Tibial nerve (tissue), 3 donors: Measurements from ENCODE around the gene SULF2.

Experiments
- POLR2A ChIP-seq, 2 donors: fragments of 450-650 bp; IDR thresholded peaks; one replicate each; pipeline ENCODE4 v1.6.1; 2017; ENCODE audit warnings: antibody characterized with exemption in 2 of 2, mild to moderate bottlenecking in 2 of 2, moderate library complexity in 2 of 2
- TF ChIP-seq, protein P1 (sequence below), 5 experiments: fragments of 200-600 bp in 3 of 5; fragments of 450-650 bp in 2 of 5; sonication (generic) in 3 of 5; IDR thresholded peaks; one replicate each; pipeline ENCODE4 v1.5.1; 2016 to 2019; ENCODE audit warnings: antibody characterized with exemption in 5 of 5, mild to moderate bottlenecking in 3 of 5, moderate library complexity in 2 of 5

- TF ChIP-seq, protein P1, sequence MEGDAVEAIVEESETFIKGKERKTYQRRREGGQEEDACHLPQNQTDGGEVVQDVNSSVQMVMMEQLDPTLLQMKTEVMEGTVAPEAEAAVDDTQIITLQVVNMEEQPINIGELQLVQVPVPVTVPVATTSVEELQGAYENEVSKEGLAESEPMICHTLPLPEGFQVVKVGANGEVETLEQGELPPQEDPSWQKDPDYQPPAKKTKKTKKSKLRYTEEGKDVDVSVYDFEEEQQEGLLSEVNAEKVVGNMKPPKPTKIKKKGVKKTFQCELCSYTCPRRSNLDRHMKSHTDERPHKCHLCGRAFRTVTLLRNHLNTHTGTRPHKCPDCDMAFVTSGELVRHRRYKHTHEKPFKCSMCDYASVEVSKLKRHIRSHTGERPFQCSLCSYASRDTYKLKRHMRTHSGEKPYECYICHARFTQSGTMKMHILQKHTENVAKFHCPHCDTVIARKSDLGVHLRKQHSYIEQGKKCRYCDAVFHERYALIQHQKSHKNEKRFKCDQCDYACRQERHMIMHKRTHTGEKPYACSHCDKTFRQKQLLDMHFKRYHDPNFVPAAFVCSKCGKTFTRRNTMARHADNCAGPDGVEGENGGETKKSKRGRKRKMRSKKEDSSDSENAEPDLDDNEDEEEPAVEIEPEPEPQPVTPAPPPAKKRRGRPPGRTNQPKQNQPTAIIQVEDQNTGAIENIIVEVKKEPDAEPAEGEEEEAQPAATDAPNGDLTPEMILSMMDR (IDR thresholded peaks at IDR 0.05), result no peak
- TF ChIP-seq POLR2A (IDR thresholded peaks at IDR 0.05), result no peak
Observed at GRCh38 chr20:47789081-47789763, 3.9 kb upstream of the SULF2 start.
